DOHH2 (cell line): ENCODE results near the gene BLM.

Experiments
- EZH2phosphoT487 ChIP-seq: fragments of 200-600 bp; sonication (generic); IDR thresholded peaks from 2 replicates; pipeline ENCODE4 v1.6.1; 2017; ENCODE audit warnings: borderline replicate concordance, mild to moderate bottlenecking, antibody characterized with exemption, low read length, moderate library complexity, mixed read lengths
- TF ChIP-seq, protein P1 (sequence below): fragments of 200-600 bp; sonication (generic); IDR thresholded peaks from one replicate; pipeline ENCODE4 v1.5.1; 2014; ENCODE audit warnings: antibody characterized with exemption, mild to moderate bottlenecking, low read depth, low read length; ENCODE audit not compliant: poor library complexity, severe bottlenecking

DNA sequence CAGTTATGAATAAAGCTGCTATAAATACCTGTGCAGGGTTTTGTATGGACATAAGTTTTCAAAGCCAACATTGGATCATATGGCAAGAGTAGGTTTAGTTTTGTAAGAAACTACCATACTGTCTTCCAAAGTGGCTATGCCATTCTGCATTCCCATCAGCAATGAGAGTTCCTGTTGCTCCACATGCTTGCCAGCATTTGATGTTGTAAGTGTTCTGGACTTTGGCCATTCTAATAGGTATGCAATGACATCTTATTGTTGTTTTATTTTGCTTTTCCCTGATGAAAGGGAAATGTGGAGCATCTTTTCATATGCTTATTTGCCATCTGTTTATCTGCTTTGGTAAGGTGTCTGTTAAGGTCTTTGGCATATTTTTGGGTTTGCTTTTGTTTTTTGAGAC, 22.2 kb upstream of the BLM start:
- TF ChIP-seq, protein P1, sequence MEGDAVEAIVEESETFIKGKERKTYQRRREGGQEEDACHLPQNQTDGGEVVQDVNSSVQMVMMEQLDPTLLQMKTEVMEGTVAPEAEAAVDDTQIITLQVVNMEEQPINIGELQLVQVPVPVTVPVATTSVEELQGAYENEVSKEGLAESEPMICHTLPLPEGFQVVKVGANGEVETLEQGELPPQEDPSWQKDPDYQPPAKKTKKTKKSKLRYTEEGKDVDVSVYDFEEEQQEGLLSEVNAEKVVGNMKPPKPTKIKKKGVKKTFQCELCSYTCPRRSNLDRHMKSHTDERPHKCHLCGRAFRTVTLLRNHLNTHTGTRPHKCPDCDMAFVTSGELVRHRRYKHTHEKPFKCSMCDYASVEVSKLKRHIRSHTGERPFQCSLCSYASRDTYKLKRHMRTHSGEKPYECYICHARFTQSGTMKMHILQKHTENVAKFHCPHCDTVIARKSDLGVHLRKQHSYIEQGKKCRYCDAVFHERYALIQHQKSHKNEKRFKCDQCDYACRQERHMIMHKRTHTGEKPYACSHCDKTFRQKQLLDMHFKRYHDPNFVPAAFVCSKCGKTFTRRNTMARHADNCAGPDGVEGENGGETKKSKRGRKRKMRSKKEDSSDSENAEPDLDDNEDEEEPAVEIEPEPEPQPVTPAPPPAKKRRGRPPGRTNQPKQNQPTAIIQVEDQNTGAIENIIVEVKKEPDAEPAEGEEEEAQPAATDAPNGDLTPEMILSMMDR: no peak
- TF ChIP-seq EZH2phosphoT487: no peak
